Ovary (tissue), 9 donors: ENCODE measurements around the gene NELFA. TPM values are rescaled to one million over a fixed set of nuclear protein-coding genes. Genes with fewer than 3 reads are reported as not detected.
A peak's percentile ranks its signal among the peaks of the same experiment; 100 is the strongest.
"Not testable (repeated sequence)": the region's sequence is repeated elsewhere in the genome, so short reads cannot be mapped to it uniquely, and the experiment has no call there.

ENCODE experiments used
- DNase-seq, 5 donors: peaks; one replicate each; pipeline ENCODE4 v3.0.0-alpha.2; 2019 to 2020
- H3K27ac ChIP-seq, 2 donors: fragments of 200-600 bp; one replicate each; pipeline versions ENCODE4 v1.5.1 to v1.8.0; 2019 to 2022
- H3K27me3 ChIP-seq: fragments of 200-600 bp; one replicate; pipeline ENCODE4 v1.8.0; 2022
- H3K36me3 ChIP-seq: fragments of 200-600 bp; sonication (generic); one replicate; pipeline ENCODE4 v1.5.1; 2019
- H3K4me1 ChIP-seq: one replicate; pipeline ENCODE4 v1.8.1; 2013; ENCODE audit warnings: mild to moderate bottlenecking, moderate library complexity; ENCODE audit not compliant: insufficient read depth
- H3K4me3 ChIP-seq: fragments of 200-600 bp; sonication (generic); one replicate; pipeline ENCODE4 v1.5.1; 2017
- H3K9me3 ChIP-seq, 2 donors: fragments of 200-600 bp in 1 of 2; sonication (generic) in 1 of 2; one replicate each; pipeline versions ENCODE4 v1.5.1 to v1.8.1; 2013 to 2019; ENCODE audit warnings: mild to moderate bottlenecking in 1 of 2, moderate library complexity in 1 of 2
- CTCF ChIP-seq, 3 donors: fragments of 450-650 bp in 2 of 3; fragments of 200-600 bp in 1 of 3; IDR thresholded peaks; one replicate each; pipeline versions ENCODE4 v1.5.1 to v1.8.0; 2016 to 2022; ENCODE audit warnings: antibody characterized with exemption in 3 of 3, mild to moderate bottlenecking in 1 of 3
- EP300 ChIP-seq: sonication (generic); formaldehyde crosslinking; IDR thresholded peaks from one replicate; pipeline ENCODE4 v1.6.1; 2017; ENCODE audit warnings: antibody characterized with exemption
- POLR2A ChIP-seq: fragments of 450-650 bp; IDR thresholded peaks from one replicate; pipeline ENCODE4 v1.6.1; 2017; ENCODE audit warnings: antibody characterized with exemption, mild to moderate bottlenecking, moderate library complexity
- WGBS, 3 donors: extraction: QIAGEN DNeasy Blood & Tissue Kit in 1 of 3; methylation state at CpG; one replicate each; pipeline versions ENCODE4 v1.1.5 to v1.1.7; 2013 to 2017; 5-methylcytosine and 5-hydroxymethylcytosine counted together
- intact Hi-C, 4 donors: fragments of 100-400 bp; cut with DNase I; formaldehyde crosslinking; loops; one replicate each; pipeline versions ENCODE4 v1.11.0 to v1.15.1; 2022 to 2023
- polyA plus RNA-seq, 2 donors: library from polyadenylated mRNA; stranded (reverse); fragments of 200-250 nt in 1 of 2; fragments of 350-450 nt in 1 of 2; fragmentation: Illumina TruSeq in 1 of 2; extraction: RNeasy Lipid Tissue Mini Kit (QIAGEN cat#74804) in 1 of 2; gene quantifications; one replicate each; pipeline ENCODE4 v1.2.3, GENCODE V29; 2013 to 2014
- total RNA-seq, 7 donors: library from RNA; depleted of rRNA in 2 of 7; stranded (reverse); fragments of >200 nt in 2 of 7; fragmentation: NEBNext Ultra II Directional in 3 of 7; extraction: Animal tissue kit (Norgen Biotek cat#: 25700) in 3 of 7; gene quantifications; one replicate each; pipeline versions ENCODE4 v1.1.0 to v1.2.4, GENCODE V29; 2016 to 2023
- donor health status: DM: no; HTN: no; CAD: no; lungs with moderate emphysema.
- donor health status: DM: no; HTN: no; CAD: no.
- donor health status: Bipolar disorder and iron deficiency.
- donor health status: DM: yes; HTN: yes; CAD: no.
- donor health status: DM: no; HTN: no; CAD: no.
- donor health status: DM: yes; HTN: yes; CAD: no.

The NELFA gene
- total and polyA plus RNA-seq, 9 donors, result 12.5 to 42.8 (median 30.8) TPM

GRCh38 chr4:1996866-1997611 is 11.7 kb downstream of the NELFA start:
- TF ChIP-seq EP300, result no peak
- no peak for TF ChIP-seq POLR2A
- TF ChIP-seq CTCF (IDR thresholded peaks at IDR 0.05), result no peak
- H3K36me3 ChIP-seq, result no peaks in the 10 kb centered on the region
- DNase-seq, result no peak
- H3K27me3 ChIP-seq, result no peaks in the 10 kb centered on the region
- H3K4me3 ChIP-seq, result no peak overlapping the region
- WGBS, 3 donors, result 93 to 97% (median 96%) methylated on average over 3 of the region's 3 CpGs
- intact Hi-C loops, result no loop called here
- H3K9me3 ChIP-seq, result no peaks in the 10 kb centered on the region
- peaks cover 3% of the 10 kb centered on the region for H3K4me1 ChIP-seq
- H3K27ac ChIP-seq, result no peak overlapping the region

GRCh38 chr4:1994938-1995337 is 13.8 kb downstream of the NELFA start:
- DNase-seq, result no peak
- Histone ChIP-seq H3K27me3 (no peaks in the 10 kb centered on the region), H3K4me1 (peaks cover 3% of the 10 kb centered on the region), H3K9me3 (no peaks in the 10 kb centered on the region), H3K27ac (no peak overlapping the region), H3K4me3 (no peak overlapping the region), H3K36me3 (no peaks in the 10 kb centered on the region)
- TF ChIP-seq EP300 (no peak), POLR2A (no peak), CTCF (IDR thresholded peaks at IDR 0.05) (no peak)
- WGBS, 3 donors, result 91 to 100% (median 94%) methylated on average over 1 of the region's 1 CpG
- intact Hi-C loops, result no loop called here

GRCh38 chr4:1993718-1994516 is 14.9 kb downstream of the NELFA start:
- H3K36me3 ChIP-seq, H3K4me3 ChIP-seq, H3K27ac ChIP-seq, intact Hi-C loops, H3K4me1 ChIP-seq, H3K27me3 ChIP-seq, H3K9me3 ChIP-seq: not testable (repeated sequence)
- peak in 2 of 5 donors; percentile 3 to 5 for DNase-seq
- WGBS, 3 donors, result 94 to 95% (median 95%) methylated on average over 20 of the region's 20 CpGs

- no peaks in the 10 kb centered on the region for H3K27me3 ChIP-seq
- H3K4me1 ChIP-seq, result peaks cover 3% of the 10 kb centered on the region
- no peaks in the 10 kb centered on the region for H3K9me3 ChIP-seq
- DNase-seq, result peak in 2 of 5 donors; percentile 7 to 9
- intact Hi-C loops, result no loop called here
- H3K4me3 ChIP-seq, result no peak overlapping the region
- no peaks in the 10 kb centered on the region for H3K36me3 ChIP-seq
- H3K27ac ChIP-seq, result no peak overlapping the region
- no peak for TF ChIP-seq CTCF (IDR thresholded peaks at IDR 0.05)
- no peak for TF ChIP-seq EP300
- no peak for TF ChIP-seq POLR2A
- WGBS, 3 donors, result 85 to 89% (median 88%) methylated on average over 19 of the region's 19 CpGs
These were observed 15.6 kb downstream of the NELFA start for GRCh38 chr4:1993169-1993516.
